HepG2 (cell line): ENCODE data around the gene QRFP. TPM values are rescaled to one million over a fixed set of nuclear protein-coding genes. Genes with fewer than 3 reads are reported as not detected.

Experiments
- ATAC-seq: fragments of 200-7000 bp; cut with Tn5 transposase; 3 replicates; pipeline ENCODE4 v1.9.1; 2020; ENCODE audit warnings: mild to moderate bottlenecking, moderate library complexity
- BruUV-seq: library from RNA; stranded (reverse); fragments of 400-500 nt; replicated peaks from 2 replicates; lab custom pipeline; 2021; lab: Mats Ljungman, UMichigan
- CTCF ChIA-PET: fragments of 300-600 bp; formaldehyde crosslinking; extraction: SDS; loops from one replicate; lab custom pipeline; 2021; ENCODE audit warnings: low total read pairs, inconsistent platforms, low intra/inter-chr PET ratio; lab: Yijun Ruan, JAX
- POLR2A ChIA-PET: fragments of 350-600 bp; sonication (Branson Sonifier 250); formaldehyde crosslinking; loops from one replicate; lab custom pipeline; 2020; ENCODE audit warnings: antibody characterized with exemption, inconsistent platforms; lab: Yijun Ruan, JAX
- DNase-seq: peaks from one replicate; pipeline ENCODE4 v3.0.0-alpha.2; 2015; ENCODE audit warnings: low spot score
- FAIRE-seq: peaks from 3 replicates; lab custom pipeline; 2011; peaks lifted over from hg19 to GRCh38; lab: Jason Lieb, UNC
- H2AFZ ChIP-seq: one replicate; pipeline ENCODE4 v1.6.1; 2011; ENCODE audit warnings: low read length, inconsistent platforms
- H3K27ac ChIP-seq: fragments of 300-600 bp; 3 replicates; pipeline ENCODE4 v1.8.0; 2011; ENCODE audit warnings: mixed run types, mild to moderate bottlenecking, mixed read lengths, low read length, inconsistent platforms; ENCODE audit not compliant: insufficient read depth; ENCODE audit errors: extremely low read length
- H3K27me3 ChIP-seq, 2 experiments: fragments of 200-600 bp in 1 of 2; 2 replicates in 1 of 2; 3 replicates in 1 of 2; pipeline versions ENCODE4 v1.6.0 to v1.8.0; 2011; ENCODE audit warnings: low read length in 2 of 2, mild to moderate bottlenecking in 2 of 2, moderate library complexity in 2 of 2, inconsistent platforms in 1 of 2; ENCODE audit not compliant: insufficient read depth in 2 of 2, control insufficient read depth in 1 of 2
- H3K36me3 ChIP-seq, 2 experiments: fragments of 200-600 bp in 1 of 2; replicated peaks in 1 of 2; 2 replicates in 1 of 2; 3 replicates in 1 of 2; pipeline versions ENCODE4 v1.5.1 to v1.8.0; 2011; ENCODE audit warnings: low read length in 2 of 2, inconsistent platforms in 1 of 2; ENCODE audit not compliant: insufficient read depth in 2 of 2, control insufficient read depth in 1 of 2
- H3K4me1 ChIP-seq: 2 replicates; pipeline ENCODE4 v1.5.1; 2012; ENCODE audit warnings: low read length, inconsistent platforms; ENCODE audit not compliant: insufficient read depth
- H3K4me2 ChIP-seq: 2 replicates; pipeline ENCODE4 v1.6.0; 2011; ENCODE audit warnings: low read depth, low read length, inconsistent platforms
- H3K4me3 ChIP-seq, 3 experiments: fragments of 200-600 bp in 1 of 3; sonication (generic), shearing (Covaris generic) in 1 of 3; replicated peaks in 1 of 3; 2 replicates each; pipeline ENCODE4 v1.5.1; 2011 to 2016; ENCODE audit warnings: low read length in 3 of 3, inconsistent platforms in 2 of 3, low read depth in 2 of 3, mild to moderate bottlenecking in 2 of 3, control low read depth in 1 of 3, mixed read lengths in 1 of 3; ENCODE audit not compliant: insufficient read depth in 1 of 3
- H3K79me2 ChIP-seq: one replicate; pipeline ENCODE4 v1.6.1; 2011; ENCODE audit warnings: low read length, inconsistent platforms; ENCODE audit not compliant: insufficient read depth
- H3K9ac ChIP-seq: 2 replicates; pipeline ENCODE4 v1.6.0; 2011; ENCODE audit warnings: mild to moderate bottlenecking, low read depth, low read length, inconsistent platforms; ENCODE audit not compliant: insufficient read depth
- H3K9me3 ChIP-seq: 2 replicates; pipeline ENCODE4 v1.5.1; 2012; ENCODE audit warnings: mild to moderate bottlenecking, low read length
- H4K20me1 ChIP-seq: 2 replicates; pipeline ENCODE4 v1.6.0; 2011; ENCODE audit warnings: inconsistent platforms, mild to moderate bottlenecking, low read length, moderate library complexity; ENCODE audit not compliant: insufficient read depth
- CAMTA2 ChIP-seq: sonication (generic); formaldehyde crosslinking; IDR thresholded peaks from 2 replicates; pipeline ENCODE4 v1.4.0; 2020; ENCODE audit warnings: mild to moderate bottlenecking, missing genetic modification reagents, borderline replicate concordance
- CENPX ChIP-seq: sonication (generic); formaldehyde crosslinking; IDR thresholded peaks from 2 replicates; pipeline ENCODE4 v1.9.0; 2021; ENCODE audit warnings: mild to moderate bottlenecking, missing genetic modification reagents, moderate library complexity
- ETV6 ChIP-seq: sonication (generic); formaldehyde crosslinking; conservative IDR thresholded peaks from 2 replicates; pipeline ENCODE4 v1.4.0; 2020; ENCODE audit warnings: missing genetic modification reagents
- MEF2D ChIP-seq: sonication (generic); formaldehyde crosslinking; IDR thresholded peaks from 2 replicates; pipeline ENCODE4 v1.5.1; 2020; ENCODE audit warnings: mild to moderate bottlenecking, missing genetic modification reagents
- MYC ChIP-seq: sonication (generic); formaldehyde crosslinking; IDR thresholded peaks from 2 replicates; pipeline ENCODE4 v1.9.0; 2021; ENCODE audit warnings: missing genetic modification reagents, borderline replicate concordance
- ZC3H13 ChIP-seq: sonication (generic); formaldehyde crosslinking; IDR thresholded peaks from 2 replicates; pipeline ENCODE4 v1.8.1; 2023; ENCODE audit warnings: mild to moderate bottlenecking, missing genetic modification reagents, moderate library complexity
- ZFP91 ChIP-seq: sonication (generic); formaldehyde crosslinking; IDR thresholded peaks from 2 replicates; pipeline ENCODE4 v1.9.0; 2022; ENCODE audit warnings: missing genetic modification reagents, mild to moderate bottlenecking, borderline replicate concordance
- ZNF180 ChIP-seq: sonication (generic); formaldehyde crosslinking; IDR thresholded peaks from 2 replicates; pipeline ENCODE4 v1.4.0; 2020; ENCODE audit warnings: low read depth, missing genetic modification reagents, borderline replicate concordance
- ZNF407 ChIP-seq: sonication (generic); formaldehyde crosslinking; IDR thresholded peaks from one replicate; pipeline ENCODE4 v1.5.1; 2020; ENCODE audit warnings: mild to moderate bottlenecking, missing genetic modification reagents; ENCODE audit errors: not compliant biosample characterization
- ZNF570 ChIP-seq: sonication (generic); formaldehyde crosslinking; IDR thresholded peaks from 2 replicates; pipeline ENCODE4 v1.4.0; 2020; ENCODE audit warnings: mild to moderate bottlenecking, missing genetic modification reagents, borderline replicate concordance
- ZNF660 ChIP-seq: sonication (generic); formaldehyde crosslinking; IDR thresholded peaks from 2 replicates; pipeline ENCODE4 v1.5.1; 2020; ENCODE audit warnings: mild to moderate bottlenecking, low read depth, missing genetic modification reagents, borderline replicate concordance
- WGBS: methylation state at CpG from one replicate; pipeline ENCODE4 v1.1.6; 2017; ENCODE audit warnings: low lambda C conversion rate; 5-methylcytosine and 5-hydroxymethylcytosine counted together
- in situ Hi-C: cut with HindIII; loops from 2 replicates; pipeline ENCODE4 v1.10.0; 2017; ENCODE audit warnings: low pct_unique_long_range_greater_than_20kb; ENCODE audit not compliant: extremely low pct_ligation_motif_present
- intact Hi-C: fragments of 100-400 bp; cut with micrococcal nuclease; formaldehyde crosslinking; loops from one replicate; pipeline ENCODE4 v1.10.0; 2022; ENCODE audit not compliant: unreplicated experiment
- polyA plus RNA-seq, 8 experiments: library from polyadenylated mRNA; depleted of rRNA in 3 of 8; stranded (reverse) in 7 of 8; unstranded in 1 of 8; fragments of >200 nt; fragmentation: Illumina TruSeq in 4 of 8; extraction: Trizol in 4 of 8; gene quantifications; 2 replicates each; pipeline versions ENCODE4 v1.2.1 to v1.2.3, GENCODE V29; 2011 to 2016; ENCODE audit warnings: low read depth in 4 of 8, missing spikeins in 1 of 8, mixed read lengths in 1 of 8; ENCODE audit not compliant: insufficient read depth in 1 of 8
- total RNA-seq, 5 experiments: library from RNA; depleted of rRNA; stranded (reverse); fragments of >200 nt; fragmentation: Illumina TruSeq; extraction: Trizol; gene quantifications; 2 replicates each; pipeline ENCODE4 v1.2.3, GENCODE V29; 2016; ENCODE audit warnings: low read depth in 1 of 5

Gene QRFP
- total and polyA plus RNA-seq, 2 of the 13 experiments (the other 11 are each of a cell fraction or from before 2014, with no cell fraction given) = not detected

GRCh38 chr9:130940027-130940549 lies 43.5 kb upstream of the QRFP start:
- DNase-seq = no peak
- in situ Hi-C loops (loop anchor here (5.0 to 10.0 kb wide), 2 partner anchors 43 to 165 kb away; partner anchors contain the start of gene QRFP), intact Hi-C loops (no loop called here)
- ATAC-seq = no peak
- no peak overlapping the region for H3K27ac ChIP-seq
- peaks cover 11 to 86% of the 10 kb centered on the region in 2 experiments for H3K27me3 ChIP-seq
- H4K20me1 ChIP-seq = peaks cover 13% of the 10 kb centered on the region; the same call in 1 of the 2 replicates
- no peak overlapping the region for H3K9ac ChIP-seq
- POLR2A ChIA-PET = no interaction called here
- H3K9me3 ChIP-seq = no peaks in the 10 kb centered on the region
- FAIRE-seq = no peak
- no peaks in the 10 kb centered on the region for H3K36me3 ChIP-seq
- no peak overlapping the region for H2AFZ ChIP-seq
- H3K79me2 ChIP-seq = no peaks in the 10 kb centered on the region
- no TSS peak for BruUV-seq
- CTCF ChIA-PET = interaction anchor here (0.8 to 2.1 kb wide), 3 partner anchors 70 to 74 kb away, joined by 3 to 12 read pairs (median 7); no protein-coding TSS in a partner anchor
- H3K4me1 ChIP-seq = peaks cover 32% of the 10 kb centered on the region
- WGBS = 20% methylated on average over 18 of the region's 32 CpGs
- H3K4me2 ChIP-seq = no peak overlapping the region
- no peak overlapping the region; a peak in 1 of 6 replicates for H3K4me3 ChIP-seq
- TF ChIP-seq CAMTA2 = no peak
- TF ChIP-seq ZNF180 (CRISPR knock-in tag) = no peak
- TF ChIP-seq ZNF660 (CRISPR knock-in tag) = no peak
- no peak for TF ChIP-seq ZNF407 (CRISPR knock-in tag)
- TF ChIP-seq MEF2D = no peak
- no peak for TF ChIP-seq MYC
- TF ChIP-seq CENPX (CRISPR knock-in tag) = no peak
- no peak for TF ChIP-seq ZC3H13 (CRISPR knock-in tag)
- TF ChIP-seq ETV6 = no peak
- TF ChIP-seq ZNF570 (CRISPR knock-in tag) = no peak
- no peak; the same call in 1 of the 2 replicates for TF ChIP-seq ZFP91 (CRISPR knock-in tag)
